Suprapubic skin (tissue), 4 donors: ENCODE results near the gene VKORC1. TPM values are rescaled to one million over a fixed set of nuclear protein-coding genes. Genes with fewer than 3 reads are reported as not detected.

Experiments used
- DNase-seq, 2 donors: peaks; one replicate each; pipeline ENCODE4 v3.0.0-alpha.2; 2019; ENCODE audit warnings: low spot score in 2 of 2
- H3K27ac ChIP-seq: fragments of 200-600 bp; sonication (generic); one replicate; pipeline ENCODE4 v1.5.1; 2019
- H3K27me3 ChIP-seq: fragments of 200-600 bp; sonication (generic); one replicate; pipeline ENCODE4 v1.5.1; 2019
- H3K36me3 ChIP-seq: fragments of 200-600 bp; sonication (generic); one replicate; pipeline ENCODE4 v1.5.1; 2019
- H3K4me1 ChIP-seq: fragments of 200-600 bp; sonication (generic); one replicate; pipeline ENCODE4 v1.5.1; 2019
- H3K4me3 ChIP-seq: fragments of 200-600 bp; sonication (generic); one replicate; pipeline ENCODE4 v1.5.1; 2019; ENCODE audit warnings: mild to moderate bottlenecking
- H3K9me3 ChIP-seq: fragments of 200-600 bp; sonication (generic); one replicate; pipeline ENCODE4 v1.5.1; 2019
- CTCF ChIP-seq, 2 donors: fragments of 200-600 bp in 1 of 2; fragments of 450-650 bp in 1 of 2; sonication (generic) in 1 of 2; IDR thresholded peaks; one replicate each; pipeline ENCODE4 v1.5.1; 2016 to 2019; ENCODE audit warnings: antibody characterized with exemption in 2 of 2, mild to moderate bottlenecking in 1 of 2, moderate library complexity in 1 of 2
- EP300 ChIP-seq: sonication (generic); formaldehyde crosslinking; IDR thresholded peaks from one replicate; pipeline ENCODE4 v1.6.1; 2017; ENCODE audit warnings: antibody characterized with exemption
- POLR2A ChIP-seq, 2 donors: fragments of 450-650 bp; IDR thresholded peaks; one replicate each; pipeline ENCODE4 v1.6.1; 2017; ENCODE audit warnings: antibody characterized with exemption in 2 of 2, mild to moderate bottlenecking in 2 of 2, moderate library complexity in 2 of 2
- POLR2AphosphoS5 ChIP-seq, 3 donors: sonication (generic); formaldehyde crosslinking; IDR thresholded peaks; one replicate each; pipeline ENCODE4 v1.6.1; 2017; ENCODE audit warnings: antibody characterized with exemption in 3 of 3
- WGBS: methylation state at CpG from one replicate; pipeline ENCODE4 v1.1.5; 2018; 5-methylcytosine and 5-hydroxymethylcytosine counted together
- total RNA-seq, 4 donors: library from RNA; depleted of rRNA; stranded (reverse); fragments of >200 nt; gene quantifications; one replicate each; pipeline ENCODE4 v1.1.0, GENCODE V29; 2016

VKORC1 gene
- total RNA-seq, 4 donors from 2014 or later: 53.8 to 79.3 (median 68.0) TPM

DNA sequence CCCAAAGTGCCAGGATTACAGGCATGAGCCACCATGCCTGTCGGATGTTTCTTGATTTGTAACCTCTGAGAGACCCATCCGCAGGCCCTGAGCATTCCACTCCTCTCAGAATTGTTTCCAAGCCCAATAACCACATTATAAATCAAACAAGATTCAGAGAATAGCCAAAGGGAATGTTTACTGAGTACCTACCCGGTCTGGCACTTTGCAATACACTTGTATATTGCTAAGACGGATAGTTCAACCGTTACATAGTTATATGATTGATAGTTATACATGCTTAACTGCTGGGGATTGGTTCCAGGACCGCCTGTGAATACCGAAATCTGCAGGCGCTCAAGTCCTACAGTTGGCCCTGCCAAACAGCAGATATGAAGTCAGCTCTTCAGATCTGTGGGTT, 19.9 kb upstream of the VKORC1 start:
- Histone ChIP-seq H3K9me3 (no peaks in the 10 kb centered on the region), H3K4me1 (peaks cover 74% of the 10 kb centered on the region), H3K27me3 (no peaks in the 10 kb centered on the region), H3K27ac (peak overlapping the region; percentile 57), H3K36me3 (peaks cover 34% of the 10 kb centered on the region), H3K4me3 (no peak overlapping the region)
- TF ChIP-seq CTCF (IDR thresholded peaks at IDR 0.05) (no peak), EP300 (no peak), POLR2AphosphoS5 (IDR thresholded peaks at IDR 0.05) (no peak), POLR2A (IDR thresholded peaks at IDR 0.05) (no peak)
- 28% methylated on average over 8 of the region's 8 CpGs for WGBS
- DNase-seq: no peak

DNA sequence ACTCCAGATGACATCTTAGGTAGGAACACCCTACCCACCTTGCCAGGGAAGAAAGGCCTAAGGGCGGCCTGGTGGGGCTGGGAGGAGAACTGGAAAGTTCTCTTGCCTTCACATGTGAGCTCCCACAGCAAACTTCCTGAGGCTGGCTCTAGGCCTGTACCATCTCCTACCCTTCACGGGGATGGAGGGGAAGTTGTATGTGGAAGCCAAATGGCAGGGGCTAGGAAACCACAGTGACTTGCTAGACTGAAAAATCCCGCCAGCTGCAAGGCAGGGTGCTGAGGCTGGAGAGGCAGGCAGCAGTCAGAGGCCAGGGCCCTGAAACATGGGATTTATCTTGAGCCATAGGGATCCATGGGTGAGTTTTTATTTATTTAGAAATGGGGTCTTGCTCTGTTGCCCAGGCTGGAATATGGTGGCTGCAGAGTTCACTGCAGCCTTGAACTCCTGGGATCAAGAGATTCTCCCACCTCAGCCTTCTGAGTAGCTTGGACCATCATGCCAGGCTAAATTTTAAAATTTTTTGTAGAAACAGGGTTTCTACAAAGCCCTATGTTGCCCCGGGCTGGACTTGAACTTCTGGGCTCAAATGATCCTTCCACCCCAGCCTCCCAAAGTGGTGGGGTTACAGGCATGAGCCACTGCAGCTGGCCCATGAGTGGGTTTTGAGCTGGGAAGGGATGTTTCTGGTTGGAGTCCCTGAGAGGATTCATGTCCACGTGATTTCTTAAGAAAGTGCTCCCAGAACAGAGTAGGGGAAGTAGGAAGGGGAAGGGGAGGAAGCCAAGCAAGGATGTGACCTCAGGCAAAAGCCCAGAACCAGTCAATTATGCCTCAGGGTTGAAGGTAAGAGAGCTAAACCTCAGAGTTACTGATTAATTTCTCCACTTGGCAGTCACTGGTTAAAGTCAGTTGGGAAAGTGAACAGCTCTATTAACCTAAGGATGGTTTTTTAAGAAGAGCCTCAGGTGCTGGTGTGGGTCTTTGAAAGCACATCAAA, 18.8 kb upstream of the VKORC1 start:
- no peak for DNase-seq
- peaks cover 34% of the 10 kb centered on the region for H3K36me3 ChIP-seq
- no peaks in the 10 kb centered on the region for H3K27me3 ChIP-seq
- WGBS: 48% methylated on average over 5 of the region's 5 CpGs
- H3K4me3 ChIP-seq: no peak overlapping the region
- no peak for TF ChIP-seq POLR2AphosphoS5 (IDR thresholded peaks at IDR 0.05)
- no peak for TF ChIP-seq EP300
- TF ChIP-seq CTCF (IDR thresholded peaks at IDR 0.05): no peak
- no peak for TF ChIP-seq POLR2A (IDR thresholded peaks at IDR 0.05)
- H3K27ac ChIP-seq: peak overlapping the region; percentile 57
- peaks cover 74% of the 10 kb centered on the region for H3K4me1 ChIP-seq
- no peaks in the 10 kb centered on the region for H3K9me3 ChIP-seq

GRCh38 chr16:31112711-31113110, 18.1 kb upstream of the VKORC1 start:
- Histone ChIP-seq H3K4me3 (no peak overlapping the region), H3K27ac (peak overlapping the region; percentile 57), H3K36me3 (peaks cover 34% of the 10 kb centered on the region), H3K4me1 (peaks cover 77% of the 10 kb centered on the region), H3K9me3 (no peaks in the 10 kb centered on the region), H3K27me3 (no peaks in the 10 kb centered on the region)
- no peak for DNase-seq
- 52% methylated on average over 2 of the region's 2 CpGs for WGBS
- TF ChIP-seq POLR2AphosphoS5 (IDR thresholded peaks at IDR 0.05) (no peak), CTCF (IDR thresholded peaks at IDR 0.05) (no peak), POLR2A (IDR thresholded peaks at IDR 0.05) (no peak), EP300 (no peak)

GRCh38 chr16:31111881-31112466, 17.4 kb upstream of the VKORC1 start:
- no peak for DNase-seq
- 80% methylated on average over 4 of the region's 23 CpGs for WGBS
- peaks cover 77% of the 10 kb centered on the region for H3K4me1 ChIP-seq
- H3K9me3 ChIP-seq: no peaks in the 10 kb centered on the region
- no peak for TF ChIP-seq CTCF (IDR thresholded peaks at IDR 0.05)
- no peak for TF ChIP-seq POLR2AphosphoS5 (IDR thresholded peaks at IDR 0.05)
- no peak for TF ChIP-seq POLR2A (IDR thresholded peaks at IDR 0.05)
- TF ChIP-seq EP300: no peak
- H3K27me3 ChIP-seq: no peaks in the 10 kb centered on the region
- peak overlapping the region; percentile 57 for H3K27ac ChIP-seq
- peaks cover 34% of the 10 kb centered on the region for H3K36me3 ChIP-seq
- H3K4me3 ChIP-seq: no peak overlapping the region
